Skeletal muscle satellite cell (primary cell): ENCODE data around the gene SPP2.

Experiments
- H3K27me3 ChIP-seq: 2 replicates; pipeline ENCODE4 v1.7.0; 2013; ENCODE audit warnings: low read length; ENCODE audit not compliant: control insufficient read depth, insufficient read depth
- H3K36me3 ChIP-seq: 2 replicates; pipeline ENCODE4 v1.7.0; 2013; ENCODE audit warnings: mild to moderate bottlenecking, control low read depth, low read length; ENCODE audit not compliant: insufficient read depth
- H3K4me1 ChIP-seq: 2 replicates; pipeline ENCODE4 v1.7.0; 2013; ENCODE audit warnings: low read length; ENCODE audit not compliant: control insufficient read depth, insufficient read depth
- H3K4me2 ChIP-seq: 2 replicates; pipeline ENCODE4 v1.7.0; 2013; ENCODE audit warnings: mild to moderate bottlenecking, low read length
- H3K4me3 ChIP-seq: 2 replicates; pipeline ENCODE4 v1.7.0; 2013; ENCODE audit warnings: low read length
- H3K9ac ChIP-seq: 2 replicates; pipeline ENCODE4 v1.7.0; 2013; ENCODE audit warnings: mild to moderate bottlenecking, low read depth, low read length, moderate library complexity
- H3K9me3 ChIP-seq: replicated peaks from 2 replicates; pipeline ENCODE4 v1.7.0; 2013; ENCODE audit warnings: mild to moderate bottlenecking, control low read depth, low read length

The SPP2 gene

DNA sequence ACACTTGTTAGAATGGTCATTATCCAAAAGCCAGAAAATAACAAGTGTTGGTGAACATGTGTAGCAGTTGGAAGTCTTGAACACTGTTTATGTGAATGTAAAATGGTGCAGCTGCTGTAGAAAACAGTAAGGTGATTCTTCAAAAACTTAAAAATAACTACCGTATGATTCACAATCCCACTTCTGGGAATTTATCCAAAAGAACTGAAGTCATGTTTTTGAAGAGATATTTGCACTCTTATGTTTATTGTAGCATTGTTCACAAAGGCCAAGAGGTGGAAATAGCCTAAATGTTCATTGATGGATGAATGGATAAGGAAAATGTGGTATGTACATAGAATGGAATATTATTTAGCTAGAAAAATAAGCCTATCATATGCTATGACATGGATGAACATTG lies 6.3 kb upstream of the SPP2 start:
- Histone ChIP-seq H3K36me3 (no peaks in the 10 kb centered on the region), H3K4me2 (no peak overlapping the region), H3K9me3 (no peaks in the 10 kb centered on the region), H3K4me1 (peaks cover 7% of the 10 kb centered on the region), H3K27me3 (no peaks in the 10 kb centered on the region), H3K9ac (no peak overlapping the region), H3K4me3 (no peak overlapping the region)

DNA sequence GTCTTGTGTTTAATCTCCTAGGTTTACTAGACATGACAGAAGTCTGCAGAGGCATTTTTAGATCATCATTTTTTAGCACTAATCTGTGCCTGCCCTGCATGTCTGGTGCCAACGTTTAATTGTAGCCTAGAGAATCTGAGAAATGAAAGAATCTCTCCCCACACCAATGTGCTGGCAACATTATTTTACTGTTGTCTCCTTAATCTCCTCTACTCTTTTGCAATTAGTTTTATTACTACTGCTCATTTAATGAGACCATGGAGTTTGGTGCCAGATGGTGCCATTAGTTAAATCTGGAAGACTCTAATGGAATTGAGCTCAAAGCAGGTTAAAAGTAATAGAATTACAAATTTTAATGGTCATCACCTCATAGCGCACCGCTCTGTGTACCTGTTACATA lies 4.0 kb upstream of the SPP2 start:
- Histone ChIP-seq H3K4me2 (no peak overlapping the region), H3K36me3 (no peaks in the 10 kb centered on the region), H3K4me3 (no peak overlapping the region), H3K9ac (no peak overlapping the region), H3K27me3 (no peaks in the 10 kb centered on the region), H3K4me1 (peaks cover 14% of the 10 kb centered on the region), H3K9me3 (no peaks in the 10 kb centered on the region)

DNA sequence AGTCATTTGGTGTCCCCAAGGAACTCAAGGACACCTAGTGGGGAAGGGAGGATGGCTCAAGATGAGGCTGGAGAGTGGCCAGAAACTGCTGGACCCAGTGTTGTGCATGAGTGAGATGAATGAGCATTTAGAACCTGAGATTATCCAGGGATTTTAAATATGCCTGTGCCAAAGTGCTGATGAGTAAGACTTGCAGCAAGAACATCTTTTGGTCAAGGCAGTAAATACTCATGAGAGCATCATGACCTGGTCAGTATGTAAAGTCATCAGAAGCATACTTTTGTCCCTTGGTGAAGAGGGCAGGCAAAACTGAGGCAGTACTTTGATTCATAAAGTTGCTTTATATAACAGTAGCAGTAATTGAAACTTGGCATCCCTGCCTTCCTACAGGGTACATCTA lies 3.1 kb upstream of the SPP2 start:
- Histone ChIP-seq H3K4me1 (peaks cover 16% of the 10 kb centered on the region), H3K9me3 (no peaks in the 10 kb centered on the region), H3K9ac (no peak overlapping the region), H3K4me2 (no peak overlapping the region), H3K4me3 (no peak overlapping the region), H3K36me3 (no peaks in the 10 kb centered on the region), H3K27me3 (no peaks in the 10 kb centered on the region)

DNA sequence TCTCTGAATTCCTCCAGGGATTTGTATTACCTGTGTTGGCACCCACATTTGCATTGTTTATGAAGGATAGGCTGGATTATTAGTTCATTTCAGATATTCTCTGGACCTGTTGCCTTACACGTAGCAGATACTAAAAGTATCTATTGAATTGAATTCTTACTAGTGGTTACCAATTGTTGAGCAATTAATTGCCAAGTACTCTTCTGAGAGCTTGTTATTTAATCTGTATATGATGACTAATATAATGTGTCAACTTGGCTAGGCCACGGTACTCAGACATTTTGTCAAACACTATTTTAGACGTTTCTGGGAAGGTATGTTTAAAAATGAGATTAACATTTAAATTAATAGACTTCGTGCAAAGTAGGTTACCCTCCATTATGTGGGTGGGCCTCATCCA lies 2.5 kb upstream of the SPP2 start:
- Histone ChIP-seq H3K4me2 (no peak overlapping the region), H3K27me3 (no peaks in the 10 kb centered on the region), H3K4me1 (peaks cover 16% of the 10 kb centered on the region), H3K9ac (no peak overlapping the region), H3K4me3 (no peak overlapping the region), H3K36me3 (no peaks in the 10 kb centered on the region), H3K9me3 (no peaks in the 10 kb centered on the region)

DNA sequence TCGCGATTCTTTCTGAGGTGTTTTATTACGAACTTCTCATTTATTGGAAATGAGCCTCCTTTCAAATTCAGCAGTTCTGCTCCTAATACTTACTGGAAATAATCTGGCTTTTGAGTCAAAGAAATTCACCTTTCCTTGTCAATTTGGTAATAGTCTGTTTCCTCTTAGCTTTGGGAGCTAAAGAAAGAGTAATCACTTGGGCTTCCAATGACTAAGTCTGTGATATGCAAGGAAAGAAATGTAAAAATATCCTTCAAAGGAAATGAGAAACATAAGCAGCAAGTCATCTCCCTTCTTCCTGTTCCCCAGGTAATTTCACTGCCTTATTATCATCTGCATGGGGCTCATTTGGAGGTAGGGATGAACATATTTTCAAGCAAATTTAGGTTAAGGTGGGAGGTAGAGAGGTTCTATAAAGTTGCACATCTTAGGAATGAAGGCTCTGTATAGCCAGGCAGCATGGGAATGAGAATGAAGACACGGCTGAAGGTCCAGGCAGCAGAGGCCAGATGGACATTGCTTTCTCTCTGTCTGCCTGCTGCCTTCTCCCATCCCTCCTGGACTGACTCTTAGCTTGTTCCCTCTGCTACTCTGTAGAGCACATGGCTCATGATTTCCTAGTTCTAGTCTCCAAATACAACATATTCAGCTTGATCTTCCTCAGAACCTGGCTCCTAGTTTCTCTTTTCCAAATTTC lies 1.0 kb downstream of the SPP2 start:
- Histone ChIP-seq H3K4me3 (no peak overlapping the region), H3K9me3 (no peaks in the 10 kb centered on the region), H3K27me3 (no peaks in the 10 kb centered on the region), H3K36me3 (no peaks in the 10 kb centered on the region), H3K4me2 (no peak overlapping the region), H3K9ac (no peak overlapping the region), H3K4me1 (peaks cover 13% of the 10 kb centered on the region)

DNA sequence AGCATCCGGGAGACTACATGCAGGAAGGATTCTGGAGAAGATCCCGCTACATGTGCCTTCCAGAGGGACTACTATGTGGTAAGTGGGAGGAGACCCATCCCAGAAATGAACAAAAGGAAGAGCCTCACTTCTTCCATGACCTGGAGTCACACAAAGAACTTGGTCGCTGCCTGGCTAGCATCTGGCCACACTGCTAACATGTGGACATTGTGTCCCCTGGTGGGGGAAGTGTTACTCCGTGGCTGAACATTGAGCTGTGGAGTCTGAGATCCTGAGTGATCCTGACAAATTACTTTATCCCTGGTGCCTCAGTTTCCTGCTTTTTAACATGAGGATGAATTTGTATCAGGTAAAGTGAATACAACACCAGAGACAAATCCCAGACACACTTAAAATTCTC lies 8.4 kb downstream of the SPP2 start:
- no peak overlapping the region for H3K4me2 ChIP-seq
- no peaks in the 10 kb centered on the region for H3K9me3 ChIP-seq
- peaks cover 4% of the 10 kb centered on the region for H3K27me3 ChIP-seq
- no peak overlapping the region for H3K4me3 ChIP-seq
- no peaks in the 10 kb centered on the region for H3K36me3 ChIP-seq
- no peak overlapping the region for H3K9ac ChIP-seq
- no peaks in the 10 kb centered on the region for H3K4me1 ChIP-seq

DNA sequence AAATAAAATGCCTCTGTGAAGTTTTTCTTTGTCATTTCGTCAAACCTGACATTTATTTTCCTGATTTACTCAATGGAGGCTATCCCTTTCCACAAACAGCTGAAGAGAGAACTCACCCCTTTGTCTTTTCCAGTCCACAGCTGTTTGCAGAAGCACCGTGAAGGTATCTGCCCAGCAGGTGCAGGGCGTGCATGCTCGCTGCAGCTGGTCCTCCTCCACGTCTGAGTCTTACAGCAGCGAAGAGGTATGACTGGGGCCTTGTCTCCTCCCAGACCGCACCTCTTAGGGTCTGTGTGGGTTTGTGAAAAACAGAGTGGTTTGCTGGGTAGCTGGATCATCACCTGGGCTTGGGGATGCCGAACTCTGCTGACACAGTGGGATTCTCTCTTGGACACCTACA lies 9.7 kb downstream of the SPP2 start:
- Histone ChIP-seq H3K9ac (no peak overlapping the region), H3K4me2 (no peak overlapping the region), H3K27me3 (peaks cover 4% of the 10 kb centered on the region), H3K9me3 (no peaks in the 10 kb centered on the region), H3K36me3 (no peaks in the 10 kb centered on the region), H3K4me1 (no peaks in the 10 kb centered on the region), H3K4me3 (no peak overlapping the region)

DNA sequence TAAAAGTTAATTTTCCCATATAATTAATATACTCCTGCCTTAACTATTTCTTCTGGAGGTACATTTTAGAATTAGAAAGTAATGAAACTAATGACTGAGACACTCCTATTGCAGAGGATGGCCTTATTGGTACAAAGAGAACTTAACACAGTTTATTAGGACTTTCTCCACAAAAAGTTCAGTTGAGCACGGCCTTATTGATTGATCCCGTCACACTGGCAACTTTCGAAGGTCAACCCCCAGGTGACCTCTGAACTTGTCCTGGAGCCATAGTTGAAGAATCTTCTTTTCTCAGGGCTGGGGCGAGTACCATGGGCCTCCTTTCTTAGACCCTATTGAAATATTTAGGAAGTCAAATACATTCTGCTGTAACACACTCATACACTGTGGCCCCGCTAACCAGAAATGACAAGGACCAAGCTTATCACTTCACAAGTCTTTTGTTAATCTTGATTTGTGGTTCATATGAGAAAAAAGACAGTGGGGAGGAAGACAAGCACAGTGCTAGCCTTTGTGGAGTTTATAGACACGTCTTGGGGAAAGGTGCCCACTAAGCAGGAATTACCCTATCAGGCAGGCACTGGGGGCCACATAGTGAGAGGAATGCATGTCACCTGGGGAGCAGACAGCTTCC lies 11.2 kb downstream of the SPP2 start:
- Histone ChIP-seq H3K9me3 (no peaks in the 10 kb centered on the region), H3K4me3 (no peak overlapping the region), H3K4me2 (no peak overlapping the region), H3K36me3 (no peaks in the 10 kb centered on the region), H3K27me3 (peaks cover 4% of the 10 kb centered on the region), H3K9ac (no peak overlapping the region), H3K4me1 (no peaks in the 10 kb centered on the region)

DNA sequence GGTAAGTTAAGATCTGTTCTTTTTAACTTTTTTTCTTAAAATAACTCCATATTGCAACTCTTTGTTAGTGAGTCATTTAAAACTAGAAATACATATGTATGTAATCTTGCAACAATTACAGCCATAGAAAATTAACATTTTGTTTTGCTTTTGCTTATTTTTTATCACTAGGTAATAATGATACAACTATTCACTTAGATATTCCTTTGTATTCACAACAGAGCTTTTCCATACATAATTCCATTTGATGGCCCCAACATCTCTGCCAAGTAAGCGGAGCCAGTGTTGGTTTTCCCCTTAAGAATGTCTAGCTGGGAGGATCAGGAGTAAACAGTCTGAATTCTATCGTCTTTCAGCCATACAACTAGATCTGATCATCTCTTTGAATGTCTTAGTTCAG lies 16.1 kb downstream of the SPP2 start:
- H3K27me3 ChIP-seq = no peaks in the 10 kb centered on the region

DNA sequence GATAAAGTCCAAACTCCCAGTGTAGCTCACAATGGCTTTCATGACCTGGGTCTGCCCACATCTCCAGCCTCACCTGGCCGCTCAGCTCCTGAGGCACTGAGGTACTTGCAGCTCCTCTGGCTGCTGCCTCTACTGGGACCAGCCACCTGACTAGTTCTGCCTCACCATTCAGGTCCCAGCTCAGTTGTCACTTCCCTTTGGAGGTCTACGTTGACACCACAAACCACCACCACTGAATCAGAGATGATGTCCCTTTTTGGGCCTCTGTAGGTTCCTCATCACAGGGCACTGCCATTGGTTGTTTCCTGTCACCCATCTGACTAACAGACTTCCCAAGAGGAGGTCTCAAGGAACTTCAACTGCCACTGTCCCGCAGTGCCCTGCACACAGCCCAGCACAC lies 21.2 kb downstream of the SPP2 start:
- H3K4me1 ChIP-seq = peaks cover 4% of the 10 kb centered on the region
- no peaks in the 10 kb centered on the region for H3K36me3 ChIP-seq
- peaks cover 10% of the 10 kb centered on the region for H3K27me3 ChIP-seq
- no peak overlapping the region for H3K9ac ChIP-seq
- no peaks in the 10 kb centered on the region for H3K9me3 ChIP-seq
- no peak overlapping the region for H3K4me2 ChIP-seq
- H3K4me3 ChIP-seq = no peak overlapping the region

More for the DNA sequence above, 16.1 kb downstream of the SPP2 start:
- no peaks in the 10 kb centered on the region for H3K36me3 ChIP-seq
- no peak overlapping the region for H3K9ac ChIP-seq
- no peaks in the 10 kb centered on the region for H3K9me3 ChIP-seq
- H3K4me2 ChIP-seq = no peak overlapping the region
- no peaks in the 10 kb centered on the region for H3K4me1 ChIP-seq
- no peak overlapping the region for H3K4me3 ChIP-seq

DNA sequence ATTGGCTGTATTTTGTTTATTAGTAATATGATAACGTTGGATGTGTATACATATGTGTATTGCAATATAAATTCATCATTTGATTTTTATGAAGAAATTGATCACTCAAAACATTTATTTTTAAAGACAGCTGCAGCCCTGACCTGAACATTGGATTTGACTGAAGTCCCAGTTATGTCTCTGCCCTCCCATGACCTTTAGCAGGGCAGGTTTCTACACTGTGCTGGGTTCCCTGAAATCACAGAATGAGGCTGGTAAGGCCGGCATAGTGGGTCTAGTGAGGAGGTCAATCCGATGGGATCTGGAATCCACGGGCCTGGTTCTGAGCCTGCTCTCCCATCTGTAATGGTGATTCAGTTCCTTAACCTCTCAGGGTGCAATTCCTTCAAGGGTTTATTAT lies 22.0 kb downstream of the SPP2 start:
- Histone ChIP-seq H3K36me3 (no peaks in the 10 kb centered on the region), H3K9me3 (no peaks in the 10 kb centered on the region), H3K27me3 (peaks cover 12% of the 10 kb centered on the region), H3K9ac (no peak overlapping the region), H3K4me1 (peaks cover 4% of the 10 kb centered on the region), H3K4me2 (no peak overlapping the region), H3K4me3 (no peak overlapping the region)
